Panc1 (cell line): ENCODE results near the gene UGT1A8.

Experiments
- CTCF ChIP-seq: fragments of 450-650 bp; IDR thresholded peaks from 2 replicates; pipeline ENCODE4 v1.5.1; 2017; ENCODE audit warnings: mild to moderate bottlenecking
- POLR2AphosphoS5 ChIP-seq: IDR thresholded peaks from 2 replicates; pipeline ENCODE4 v1.6.1; 2012; ENCODE audit warnings: mild to moderate bottlenecking, low read depth, low read length, moderate library complexity
- SIN3A ChIP-seq: IDR thresholded peaks from 2 replicates; pipeline ENCODE4 v1.6.1; 2012; ENCODE audit warnings: low read depth, mild to moderate bottlenecking, low read length, moderate library complexity, borderline replicate concordance; ENCODE audit not compliant: insufficient read depth

GRCh38 chr2:233807215-233807865 lies 189.9 kb downstream of the UGT1A8 start:
- no peak for TF ChIP-seq CTCF
- no peak for TF ChIP-seq POLR2AphosphoS5
- no peak for TF ChIP-seq SIN3A
